Measurements from ENCODE around the gene RABEP1. TPM values are rescaled to one million over a fixed set of nuclear protein-coding genes. Genes with fewer than 3 reads are reported as not detected.

The RABEP1 gene
- 122 TPM for total RNA-seq

GRCh38 chr17:5281814-5282641 is at the start of gene RABEP1:
Gene RABEP1, plus strand, starts transcription at chr17:5282284. Its CDS starts 203 bp downstream, at chr17:5282487.

GRCh38 chr17:5234645-5235576 is 47.2 kb upstream of the RABEP1 start, which contains the start of gene SCIMP:
Gene SCIMP, minus strand, starts transcription at chr17:5234860. Its CDS starts 105 bp downstream, at chr17:5234755.

GRCh38 chr17:5419356-5419958 is 137.4 kb downstream of the RABEP1 start, which contains the start of gene NUP88:
Gene NUP88, minus strand, starts transcription at chr17:5419662. Its CDS starts 12 bp downstream, at chr17:5419650.

GRCh38 chr17:5419959-5420653 is 138.0 kb downstream of the RABEP1 start, which contains the start of gene RPAIN:
Gene RPAIN, plus strand, starts transcription at chr17:5420182. Its CDS starts 29 bp downstream, at chr17:5420211.

Other genes starting within 250 kb of the RABEP1 start
- not detected for gene SLC52A1, start 246.9 kb upstream of the RABEP1 start, total RNA-seq
- 15.7 TPM for gene ZFP3, start 203.8 kb upstream of the RABEP1 start, total RNA-seq
- gene ZNF232, start 170.4 kb upstream of the RABEP1 start, total RNA-seq = 14.3 TPM
- gene USP6, start 166.3 kb upstream of the RABEP1 start, total RNA-seq = 0.23 TPM
- 27.7 TPM for gene ZNF594, start 90.4 kb upstream of the RABEP1 start, total RNA-seq
- gene SCIMP, start 47.4 kb upstream of the RABEP1 start, total RNA-seq = 0.46 TPM
- gene NUP88, start 137.4 kb downstream of the RABEP1 start, total RNA-seq = 54.4 TPM
- 62.3 TPM for gene RPAIN, start 137.9 kb downstream of the RABEP1 start, total RNA-seq
- 134 TPM for gene C1QBP, start 156.9 kb downstream of the RABEP1 start, total RNA-seq
- gene DHX33, start 186.7 kb downstream of the RABEP1 start, total RNA-seq = 15.2 TPM
- 55.1 TPM for gene DERL2, start 203.9 kb downstream of the RABEP1 start, total RNA-seq
- 17.5 TPM for gene MIS12, start 204.3 kb downstream of the RABEP1 start, total RNA-seq

Measured in diencephalon (tissue), 1 donor.